Breast epithelium (tissue), 3 donors: ENCODE results near the gene SPTB.

Experiments used
- CTCF ChIP-seq, 3 donors: fragments of 450-650 bp; IDR thresholded peaks; one replicate each; pipeline ENCODE4 v1.5.1; 2016 to 2017; ENCODE audit warnings: antibody characterized with exemption in 3 of 3, mild to moderate bottlenecking in 3 of 3, moderate library complexity in 3 of 3
- POLR2A ChIP-seq: fragments of 450-650 bp; IDR thresholded peaks from one replicate; pipeline ENCODE4 v1.6.1; 2016; ENCODE audit warnings: antibody characterized with exemption, mild to moderate bottlenecking, moderate library complexity
- POLR2AphosphoS5 ChIP-seq, 3 donors: sonication (generic); formaldehyde crosslinking; IDR thresholded peaks; one replicate each; pipeline ENCODE4 v1.6.1; 2017; ENCODE audit warnings: antibody characterized with exemption in 3 of 3

GRCh38 chr14:64704143-64704742 is 175.5 kb downstream of the SPTB start, which contains the start of gene PLEKHG3:
- TF ChIP-seq CTCF (IDR thresholded peaks at IDR 0.05), result no peak
- peak; percentile 43 for TF ChIP-seq POLR2A
- TF ChIP-seq POLR2AphosphoS5 (IDR thresholded peaks at IDR 0.05), result peak in 2 of 3 donors; percentile 54 to 61
